Activated naive CD4-positive, alpha-beta T cell treated with anti-CD3 and anti-CD28 coated beads, Interleukin-2, amount 50 U/mL, for 16 hours (primary cell): ENCODE data around the gene BCL2.

Source experiments
- DNase-seq: peaks from one replicate; pipeline ENCODE4 v3.0.0-alpha.2; 2020

BCL2 gene

DNA sequence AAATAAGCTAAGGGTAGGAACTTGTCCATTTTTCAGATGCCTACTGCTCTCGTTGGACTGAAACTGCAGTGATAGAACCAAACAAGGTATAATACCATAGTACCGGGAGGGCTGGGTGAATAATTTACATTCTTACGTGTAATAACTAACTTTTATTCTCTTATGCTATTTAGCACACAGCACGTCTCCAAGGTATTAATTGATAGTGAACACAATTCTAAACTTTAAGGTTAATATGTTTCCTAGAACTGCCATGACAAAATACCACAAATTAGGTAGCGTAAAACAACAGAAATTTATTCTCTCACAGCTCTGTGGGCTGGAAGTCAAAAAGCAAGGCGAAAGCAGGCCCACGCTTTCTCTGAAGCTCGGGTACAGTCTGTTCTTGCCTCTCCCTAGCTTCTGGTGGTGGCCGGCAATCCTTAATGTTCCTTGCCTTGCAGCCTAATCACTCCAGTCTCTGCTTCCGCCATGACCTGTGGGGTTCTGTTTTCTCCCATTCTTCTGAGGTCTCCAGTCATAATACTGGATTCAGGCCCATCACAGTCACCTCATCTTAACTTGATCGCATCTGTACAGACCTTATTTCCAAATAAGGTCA, 5.6 kb upstream of the BCL2 start:
- DNase-seq: no peak

DNA sequence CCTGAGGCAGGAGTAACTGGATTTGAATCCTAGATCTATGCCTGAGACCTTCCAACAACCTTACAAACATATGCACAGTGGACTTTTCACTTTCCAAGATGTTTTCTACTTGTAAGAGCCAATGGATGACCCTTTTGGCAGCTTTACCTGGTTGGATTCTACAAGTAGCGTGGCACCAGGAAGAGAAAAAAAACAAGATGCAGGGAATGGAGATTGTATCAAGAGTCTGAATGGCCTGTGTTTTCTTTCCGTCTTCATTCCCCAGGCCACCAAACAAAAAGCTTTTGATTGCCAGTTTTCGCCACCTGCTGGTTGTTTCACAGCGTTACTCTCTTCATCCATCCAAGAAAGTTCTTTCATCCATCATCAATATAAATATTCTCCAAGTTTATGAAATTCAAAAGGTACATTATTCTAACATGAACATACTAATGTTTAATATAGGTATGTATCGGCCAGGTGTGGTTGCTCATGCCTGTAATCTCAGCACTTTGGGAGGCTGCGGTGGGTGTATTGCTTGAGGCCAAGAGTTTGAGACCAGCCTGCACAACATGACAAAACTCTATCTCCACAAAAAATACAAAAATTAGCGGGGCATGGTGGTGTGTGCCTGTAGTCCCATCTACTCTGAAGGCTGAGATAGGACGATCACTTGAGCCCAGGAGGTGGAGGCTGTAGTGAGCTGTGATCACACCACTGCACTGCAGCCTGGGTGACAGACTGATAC, 3.5 kb upstream of the BCL2 start:
- DNase-seq: peak; percentile 46

DNA sequence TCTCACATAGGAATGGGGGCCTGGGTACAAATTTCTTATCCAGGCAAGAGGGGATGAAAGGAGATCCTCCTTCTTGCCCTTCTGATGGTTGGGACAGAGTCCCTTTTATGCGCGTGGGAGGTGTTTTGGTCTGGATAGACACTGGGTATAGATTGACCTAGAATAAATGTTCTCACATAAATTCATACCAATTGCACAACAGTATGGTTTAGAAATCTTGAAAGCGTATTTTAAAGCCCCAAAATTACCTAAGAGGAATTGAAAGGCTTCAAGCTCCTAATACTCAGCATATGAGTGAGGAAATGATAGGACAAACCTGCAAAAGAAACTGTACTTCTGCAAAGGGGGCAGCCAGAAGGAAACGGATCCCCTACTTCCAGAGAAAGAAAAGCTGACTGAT, 2.6 kb upstream of the BCL2 start:
- DNase-seq: no peak

DNA sequence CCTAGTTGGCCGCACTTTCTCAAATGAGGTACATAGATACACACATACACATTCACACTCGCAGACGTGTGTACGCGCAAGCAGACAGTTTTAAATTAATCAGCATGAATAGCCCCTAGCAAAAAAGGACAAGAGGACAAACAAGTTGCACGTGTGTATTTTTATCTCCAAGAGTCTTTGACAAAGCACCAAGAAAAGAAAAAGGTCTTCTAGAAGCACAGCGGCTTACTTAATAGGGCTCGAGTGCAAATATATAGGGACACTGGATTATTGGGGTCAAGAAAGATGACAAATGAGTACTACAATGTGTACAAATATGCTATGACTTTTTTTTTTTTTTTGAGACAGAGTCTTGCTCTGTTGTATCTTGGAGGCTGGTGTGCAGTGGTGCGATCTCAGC, 1.7 kb upstream of the BCL2 start:
- DNase-seq: no peak

DNA sequence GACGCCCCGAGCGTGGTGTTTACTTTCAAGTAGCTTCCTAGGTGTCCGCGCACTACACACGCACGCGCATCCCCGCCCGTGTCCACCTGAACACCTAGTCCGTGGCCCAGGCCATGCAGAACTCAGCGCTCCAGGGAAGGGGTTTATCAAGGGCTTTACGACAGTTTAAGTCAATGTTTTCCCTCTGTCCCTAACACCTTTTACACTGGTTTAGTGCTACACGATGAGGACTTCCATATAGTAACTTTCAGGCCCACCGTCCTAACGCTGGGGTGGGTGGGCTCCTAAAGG, 1.4 kb upstream of the BCL2 start:
- no peak for DNase-seq

DNA sequence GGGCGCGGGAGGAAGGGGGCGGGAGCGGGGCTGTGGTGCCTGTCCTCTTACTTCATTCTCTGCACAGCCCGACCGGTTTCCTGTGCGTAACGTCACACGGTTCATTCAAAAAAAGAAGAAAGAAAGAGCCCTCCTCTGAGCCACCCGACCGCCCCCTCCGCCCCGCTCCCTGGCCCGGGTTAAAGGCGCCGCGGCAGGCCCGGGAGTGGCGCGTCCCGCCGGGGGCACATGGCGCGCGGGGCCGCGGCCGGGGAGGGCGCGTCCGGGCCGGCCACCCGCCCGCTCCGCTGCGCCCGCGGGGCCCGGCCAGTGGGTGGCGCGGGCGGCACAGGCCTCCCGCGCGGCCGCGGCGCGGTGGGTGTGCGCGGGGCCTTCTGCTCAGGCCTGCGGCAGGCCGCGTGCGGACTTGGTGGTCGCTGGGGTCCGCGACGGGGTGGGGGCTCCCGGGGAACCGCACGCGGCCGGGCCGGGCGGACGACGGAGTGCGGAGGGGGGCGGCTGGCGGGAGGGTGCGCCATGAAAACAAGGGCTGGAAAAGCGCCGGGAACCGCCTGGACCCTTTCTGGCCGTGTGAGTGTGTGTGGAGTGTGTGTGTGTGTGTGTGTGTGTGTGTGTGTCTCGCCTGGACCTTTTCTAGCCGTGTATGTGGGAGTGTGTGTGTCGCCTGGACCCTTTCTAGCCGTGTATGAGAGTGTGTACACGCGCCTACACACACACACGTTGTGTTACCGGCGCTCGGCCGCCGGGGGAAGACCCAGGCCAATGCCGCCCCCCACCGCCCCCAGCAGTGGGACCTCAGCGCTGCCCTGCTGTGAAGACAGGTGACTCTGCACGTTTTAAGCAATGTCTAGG, 780 bp upstream of the BCL2 start:
- DNase-seq: peak; percentile 88

DNA sequence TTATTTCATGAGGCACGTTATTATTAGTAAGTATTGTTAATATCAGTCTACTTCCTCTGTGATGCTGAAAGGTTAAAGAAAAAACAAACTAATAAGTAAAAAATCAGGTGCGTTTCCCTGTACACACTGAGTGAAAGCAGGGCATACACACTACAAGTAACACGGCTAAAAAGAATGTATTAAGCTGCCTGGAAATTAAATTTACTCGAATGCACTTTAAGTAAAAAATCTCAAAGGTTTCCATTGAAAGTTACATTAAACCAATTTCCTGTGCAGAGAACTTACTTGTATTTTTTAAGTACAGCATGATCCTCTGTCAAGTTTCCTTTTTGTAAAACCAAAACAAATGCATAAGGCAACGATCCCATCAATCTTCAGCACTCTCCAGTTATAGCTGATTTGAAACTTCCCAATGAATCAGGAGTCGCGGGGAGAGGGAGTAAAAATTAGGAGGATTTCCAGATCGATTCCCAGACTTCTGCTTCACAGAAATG, 633 bp downstream of the BCL2 start:
- DNase-seq: no peak

DNA sequence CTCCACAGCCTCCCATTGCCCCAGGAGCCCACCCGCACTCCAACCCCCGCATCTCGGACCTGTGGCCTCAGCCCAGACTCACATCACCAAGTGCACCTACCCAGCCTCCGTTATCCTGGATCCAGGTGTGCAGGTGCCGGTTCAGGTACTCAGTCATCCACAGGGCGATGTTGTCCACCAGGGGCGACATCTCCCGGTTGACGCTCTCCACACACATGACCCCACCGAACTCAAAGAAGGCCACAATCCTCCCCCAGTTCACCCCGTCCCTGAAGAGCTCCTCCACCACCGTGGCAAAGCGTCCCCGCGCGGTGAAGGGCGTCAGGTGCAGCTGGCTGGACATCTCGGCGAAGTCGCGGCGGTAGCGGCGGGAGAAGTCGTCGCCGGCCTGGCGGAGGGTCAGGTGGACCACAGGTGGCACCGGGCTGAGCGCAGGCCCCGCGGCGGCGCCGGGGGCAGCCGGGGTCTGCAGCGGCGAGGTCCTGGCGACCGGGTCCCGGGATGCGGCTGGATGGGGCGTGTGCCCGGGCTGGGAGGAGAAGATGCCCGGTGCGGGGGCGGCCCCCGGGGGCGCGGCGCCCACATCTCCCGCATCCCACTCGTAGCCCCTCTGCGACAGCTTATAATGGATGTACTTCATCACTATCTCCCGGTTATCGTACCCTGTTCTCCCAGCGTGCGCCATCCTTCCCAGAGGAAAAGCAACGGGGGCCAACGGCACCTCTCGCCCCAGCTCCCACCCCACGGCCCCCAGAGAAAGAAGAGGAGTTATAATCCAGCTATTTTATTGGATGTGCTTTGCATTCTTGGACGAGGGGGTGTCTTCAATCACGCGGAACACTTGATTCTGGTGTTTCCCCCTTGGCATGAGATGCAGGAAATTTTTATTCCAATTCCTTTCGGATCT, 1.3 kb downstream of the BCL2 start:
- DNase-seq: peak; percentile 85

DNA sequence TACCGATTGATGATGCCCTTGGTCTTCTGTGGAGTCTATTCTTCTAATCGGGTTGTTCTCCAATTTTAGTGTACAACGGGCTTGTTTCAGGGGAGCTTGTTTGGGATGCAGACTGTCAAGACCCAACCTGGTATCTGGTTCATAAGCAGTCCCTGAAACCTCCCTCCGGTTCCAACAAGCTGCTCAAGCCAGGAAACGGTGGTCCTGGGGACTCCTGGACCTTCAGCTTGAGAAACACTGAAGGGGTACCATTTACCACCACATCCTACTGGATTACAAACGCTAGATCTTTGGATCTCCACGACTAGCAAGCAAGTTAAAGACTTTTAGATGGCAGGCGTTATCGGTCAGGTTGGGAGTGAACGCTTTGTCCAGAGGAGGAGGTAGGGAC, 2.0 kb downstream of the BCL2 start:
- DNase-seq: no peak

DNA sequence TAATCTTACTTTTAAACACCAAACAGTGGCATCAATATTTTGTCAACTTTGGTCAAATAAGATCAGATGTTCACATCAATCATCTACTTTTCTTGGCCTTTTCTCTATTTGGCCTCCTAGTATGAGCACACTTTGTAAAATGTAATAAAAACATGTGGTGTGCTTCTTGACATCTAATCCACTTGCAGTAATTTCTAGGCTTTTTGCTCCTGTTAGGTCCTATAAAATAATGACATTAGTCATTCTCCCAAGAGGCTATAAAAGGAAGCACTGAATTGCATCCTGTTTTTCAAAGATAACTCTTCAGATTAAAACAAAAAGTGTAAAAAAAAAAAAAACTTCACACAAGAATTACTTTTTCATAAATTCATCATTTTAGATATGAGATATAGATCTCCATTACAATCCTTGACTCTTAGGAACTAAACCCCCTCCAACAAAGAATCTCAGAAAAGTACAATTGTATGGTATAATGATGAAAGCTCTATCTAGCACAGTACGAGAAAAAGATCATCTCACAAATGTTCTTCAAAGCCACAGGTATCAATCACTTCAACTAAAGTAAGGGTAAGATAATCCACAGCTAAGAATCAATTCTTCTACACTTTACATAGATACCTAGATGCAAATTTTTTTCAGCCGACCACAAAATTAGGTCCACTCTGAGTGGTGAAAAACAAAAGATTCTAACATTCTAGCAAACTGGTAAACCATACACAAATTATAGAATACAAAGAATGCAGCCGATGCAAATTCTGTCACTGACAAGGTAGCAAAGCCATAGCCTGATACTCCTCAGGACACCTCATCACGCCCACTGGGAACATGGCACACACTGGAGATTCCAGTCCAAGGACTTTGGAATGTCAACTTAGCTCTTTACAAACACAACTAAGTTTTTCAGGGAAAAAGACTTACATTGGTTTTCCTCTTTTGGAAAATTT, 2.7 kb downstream of the BCL2 start:
- DNase-seq: no peak

DNA sequence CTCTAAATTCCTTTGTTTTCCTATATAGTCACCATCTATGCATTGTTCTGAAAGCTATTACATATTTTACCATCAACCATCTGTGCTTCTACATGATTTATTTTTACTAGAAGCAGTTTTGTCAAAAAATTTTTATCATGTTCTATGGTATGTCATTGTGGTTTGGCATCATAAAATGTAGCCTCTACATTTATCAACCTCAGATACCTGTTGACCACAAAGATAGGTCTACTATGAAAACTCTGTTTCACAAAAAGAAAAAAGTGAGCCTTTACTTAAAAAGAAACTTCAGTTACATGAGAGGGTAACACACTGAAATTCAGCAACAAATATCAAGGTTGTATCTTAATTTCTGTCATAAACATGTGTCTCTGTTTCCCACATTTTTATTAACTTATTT, 3.7 kb downstream of the BCL2 start:
- no peak for DNase-seq

DNA sequence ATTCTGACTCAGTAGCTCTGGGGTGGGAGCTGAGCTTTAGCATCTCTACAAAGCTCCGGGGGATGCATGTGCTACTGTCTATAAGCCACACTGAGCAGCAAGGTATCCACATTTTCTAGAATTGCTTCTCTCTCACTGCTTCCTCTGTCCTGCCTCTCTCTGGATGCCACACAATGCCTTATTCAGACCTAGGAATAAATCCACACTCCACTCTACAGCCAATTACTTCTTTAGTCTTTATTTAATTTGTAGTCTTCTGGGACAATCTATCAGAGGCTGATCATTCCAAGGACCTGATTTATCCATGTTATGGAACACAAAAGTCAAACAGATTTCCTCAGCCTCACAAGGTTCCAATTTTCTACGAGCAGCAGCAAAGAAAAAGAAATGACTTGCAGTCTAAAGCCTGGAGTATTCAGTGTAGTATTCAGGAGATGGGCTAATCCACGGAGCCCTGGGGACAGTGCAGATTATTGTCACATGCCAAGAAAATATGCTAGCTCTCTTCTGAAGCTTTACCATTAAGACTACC, 4.4 kb downstream of the BCL2 start:
- DNase-seq: no peak

DNA sequence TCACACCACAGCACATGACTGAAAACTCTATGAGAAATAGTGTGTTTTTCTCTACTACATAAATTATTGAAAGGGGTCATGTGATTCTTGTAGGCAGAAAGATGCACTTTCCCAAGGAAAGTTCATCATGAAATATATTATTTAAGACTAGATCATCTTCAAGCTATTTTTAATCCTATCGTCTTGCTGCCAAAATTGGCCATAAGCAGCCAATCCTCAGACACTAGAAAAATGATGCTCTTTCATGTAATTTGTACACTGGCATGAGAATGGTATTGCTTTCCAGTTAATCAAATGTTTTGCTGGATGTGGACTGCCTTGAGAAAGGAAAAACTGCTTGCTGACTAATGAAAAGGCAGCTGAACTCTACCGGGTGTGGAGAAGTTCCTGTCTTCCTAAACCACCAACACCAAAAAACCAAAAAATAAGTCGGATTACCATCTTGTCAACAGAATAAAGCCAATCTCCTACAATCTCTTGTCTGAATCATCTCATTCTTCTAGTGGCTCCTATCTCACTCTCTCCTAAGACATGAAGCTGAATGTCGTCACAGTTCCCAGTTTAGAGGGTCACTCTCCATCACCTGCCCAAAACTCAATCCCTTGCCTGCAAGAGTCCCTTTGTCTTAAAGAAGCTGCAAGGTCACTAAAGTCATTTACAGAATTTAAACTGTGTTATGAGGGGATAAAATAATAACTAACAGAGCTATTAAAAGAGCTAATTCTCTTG, 5.3 kb downstream of the BCL2 start:
- DNase-seq: no peak

DNA sequence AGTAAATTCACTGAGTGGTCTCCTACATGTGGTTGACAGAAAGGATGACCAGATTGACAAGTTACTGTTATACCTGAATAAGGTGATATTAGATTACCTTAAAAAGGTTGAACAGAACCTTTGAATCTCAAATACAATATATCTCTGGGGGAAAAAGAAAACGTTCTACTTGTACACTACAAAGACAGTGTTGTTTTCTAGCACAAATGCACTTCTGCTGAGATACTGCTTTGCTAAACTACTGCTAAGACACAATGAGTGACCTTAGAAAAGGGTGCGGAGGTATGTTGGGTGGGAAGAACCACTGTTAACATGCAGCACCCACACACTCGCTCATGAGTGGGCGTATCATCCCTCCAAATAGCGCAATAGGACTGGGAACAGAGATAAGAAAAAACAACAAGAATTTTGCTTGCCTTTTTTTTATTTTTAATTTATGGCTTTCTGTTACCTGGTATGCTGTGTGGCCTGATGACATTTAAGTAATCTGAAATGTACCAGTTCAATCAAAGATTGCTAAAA, 6.1 kb downstream of the BCL2 start:
- no peak for DNase-seq

DNA sequence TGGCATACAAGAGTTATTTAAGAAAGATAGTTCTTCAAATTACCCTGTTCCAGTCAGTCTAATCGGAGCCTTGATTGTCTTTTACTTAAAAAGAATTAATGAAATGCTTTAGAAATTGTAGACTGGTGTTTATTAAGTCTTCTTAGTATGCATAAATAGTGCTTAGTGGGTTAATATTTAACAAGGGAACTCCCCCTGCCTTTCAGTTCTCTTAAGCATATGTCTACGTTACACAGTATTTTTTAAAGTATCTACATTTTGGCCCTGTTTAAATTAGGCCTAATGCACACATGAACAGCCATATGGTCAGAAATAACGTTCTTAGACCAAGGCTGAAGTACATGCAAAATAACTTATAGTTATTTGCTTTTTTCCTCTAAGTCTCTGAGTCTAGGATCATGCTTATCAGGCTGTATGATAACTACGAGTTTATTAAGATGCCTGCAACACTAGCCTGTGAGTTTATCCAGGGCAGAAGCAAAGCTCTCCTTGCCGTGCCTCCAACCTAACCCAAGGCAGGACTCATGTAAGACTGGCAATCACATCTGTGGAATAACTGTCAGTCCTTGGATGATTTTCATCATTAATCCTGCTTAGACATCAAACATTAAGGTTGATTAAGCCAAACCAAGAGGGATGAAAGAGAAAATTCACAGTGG, 6.7 kb downstream of the BCL2 start:
- no peak for DNase-seq

DNA sequence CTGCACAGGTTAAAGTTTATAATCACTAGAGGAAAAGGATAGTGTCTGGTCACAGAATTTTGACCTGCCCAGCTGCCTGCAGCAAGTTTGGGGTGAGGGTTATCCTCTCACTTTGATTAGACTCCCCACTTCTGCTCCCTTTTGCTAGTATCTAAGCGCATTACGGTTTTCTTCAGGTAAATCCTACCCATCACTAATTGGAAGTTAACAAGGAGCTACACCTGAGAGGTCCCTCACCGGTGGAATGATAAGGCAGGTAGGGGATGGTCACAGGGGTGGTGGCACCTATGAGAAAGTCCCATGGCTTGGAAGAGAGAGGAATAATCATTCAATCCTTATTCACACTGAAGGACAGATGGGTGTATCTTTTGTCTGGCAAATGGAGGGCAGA, 7.6 kb downstream of the BCL2 start:
- no peak for DNase-seq

DNA sequence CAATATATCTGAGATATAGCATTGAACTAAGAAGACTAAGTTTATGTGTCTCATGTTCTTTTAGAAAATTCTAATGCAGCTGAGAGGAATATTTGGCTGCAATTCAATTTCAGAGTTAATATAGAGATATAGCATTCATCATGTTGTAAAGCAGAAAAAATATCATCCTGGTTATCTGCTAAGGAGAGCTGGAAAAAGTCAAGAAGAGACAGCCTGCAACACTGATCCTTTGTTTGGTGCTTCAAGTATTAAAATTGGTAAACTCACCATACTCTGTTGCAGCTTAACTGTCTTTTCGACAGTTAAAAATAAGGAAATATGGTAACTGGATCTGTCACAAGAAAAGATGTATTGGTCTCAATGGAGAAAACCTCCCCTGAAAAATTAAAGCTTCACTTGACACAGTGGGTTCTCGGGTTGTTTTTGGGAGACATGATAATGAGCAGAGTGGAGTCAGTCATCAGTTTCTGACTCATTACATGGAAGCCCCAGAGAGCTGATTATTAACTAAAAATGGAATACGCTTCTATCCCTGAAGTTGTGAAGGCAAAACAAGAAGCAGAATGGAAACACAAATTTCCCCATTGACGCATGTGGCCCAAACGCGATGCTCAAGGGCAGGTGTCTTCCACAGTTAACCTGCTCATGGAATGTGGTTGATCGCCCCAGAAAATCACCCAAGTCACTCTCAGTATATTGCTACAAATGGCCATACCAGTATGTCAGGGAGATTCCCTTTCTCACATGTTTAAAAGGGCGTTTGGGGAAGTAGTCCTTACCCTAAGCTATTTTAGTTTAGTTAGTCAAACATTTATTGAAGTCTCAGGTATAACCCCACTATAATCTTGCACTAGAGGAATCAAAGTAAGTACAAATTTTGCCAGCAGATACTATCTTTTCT, 8.2 kb downstream of the BCL2 start:
- no peak for DNase-seq

DNA sequence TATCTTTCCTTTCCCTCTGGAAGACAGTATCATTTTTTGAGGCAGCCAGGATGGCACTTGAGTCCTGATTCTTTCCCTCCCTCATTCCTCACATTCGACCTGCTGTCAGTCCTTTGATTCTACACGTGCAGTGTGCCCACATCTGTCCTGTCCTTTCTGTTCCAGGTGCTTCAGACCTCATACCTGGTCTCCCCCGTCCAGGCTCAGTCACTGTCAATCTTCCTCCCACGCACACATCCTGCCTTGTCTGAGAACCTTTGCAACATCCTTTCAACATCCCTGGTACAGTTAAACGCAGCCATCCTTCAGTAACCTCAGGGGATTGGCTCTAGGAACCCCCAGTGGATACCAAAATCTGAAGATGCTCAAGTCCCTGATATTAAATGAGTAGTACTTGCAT, 10.1 kb downstream of the BCL2 start:
- peak; percentile 32 for DNase-seq
